NCI-H748 treated with DMSO at 0.1 percent for 48 hours (cell line): ENCODE results near the gene TNFRSF1B.

Experiments used
- DNase-seq: peaks from one replicate; lab custom pipeline; 2025; lab: John Stamatoyannopoulos, UW

TNFRSF1B gene

GRCh38 chr1:12191242-12192032 lies 24.6 kb downstream of the TNFRSF1B start:
- no peak for DNase-seq

GRCh38 chr1:12194666-12195216 lies 27.9 kb downstream of the TNFRSF1B start:
- DNase-seq: no peak

GRCh38 chr1:12195416-12195815 lies 28.6 kb downstream of the TNFRSF1B start:
- no peak for DNase-seq

GRCh38 chr1:12196641-12197482 lies 30.1 kb downstream of the TNFRSF1B start:
- DNase-seq: no peak

GRCh38 chr1:12197483-12197880 lies 30.7 kb downstream of the TNFRSF1B start:
- no peak for DNase-seq

GRCh38 chr1:12200208-12200607 lies 33.4 kb downstream of the TNFRSF1B start:
- no peak for DNase-seq

- DNase-seq: no peak
Observed at GRCh38 chr1:12201352-12202189, 34.8 kb downstream of the TNFRSF1B start.

- no peak for DNase-seq
Observed at GRCh38 chr1:12202190-12202497, 35.4 kb downstream of the TNFRSF1B start.

GRCh38 chr1:12202577-12202976 lies 35.8 kb downstream of the TNFRSF1B start:
- DNase-seq: no peak

- no peak for DNase-seq
Observed at GRCh38 chr1:12203216-12204007, 36.6 kb downstream of the TNFRSF1B start.

- DNase-seq: no peak
Observed at GRCh38 chr1:12204140-12204539, 37.3 kb downstream of the TNFRSF1B start.

GRCh38 chr1:12204754-12205658 lies 38.2 kb downstream of the TNFRSF1B start:
- DNase-seq: no peak

- no peak for DNase-seq
Observed at GRCh38 chr1:12206238-12206637, 39.4 kb downstream of the TNFRSF1B start.

GRCh38 chr1:12206792-12207424 lies 40.1 kb downstream of the TNFRSF1B start:
- DNase-seq: no peak

GRCh38 chr1:12208271-12208670 lies 41.5 kb downstream of the TNFRSF1B start:
- no peak for DNase-seq

- DNase-seq: peak; percentile 19
Observed at GRCh38 chr1:12208764-12209494, 42.1 kb downstream of the TNFRSF1B start.

GRCh38 chr1:12209495-12209832 lies 42.7 kb downstream of the TNFRSF1B start:
- no peak for DNase-seq

GRCh38 chr1:12215118-12215961 lies 48.5 kb downstream of the TNFRSF1B start:
- DNase-seq: no peak
